DND-41 (cell line): Measurements from ENCODE around the gene SARM1.

Experiments used
- CTCF ChIP-seq: IDR thresholded peaks from 2 replicates; pipeline ENCODE4 v1.5.1; 2012; ENCODE audit warnings: borderline replicate concordance, low read length, moderate library complexity, mild to moderate bottlenecking; ENCODE audit not compliant: poor library complexity, severe bottlenecking; ENCODE audit errors: extremely low read depth
- EZH2 ChIP-seq: IDR thresholded peaks from 3 replicates; pipeline ENCODE4 v1.6.1; 2012; ENCODE audit warnings: borderline replicate concordance, low read depth, mild to moderate bottlenecking, moderate library complexity, low read length, inconsistent platforms; ENCODE audit not compliant: severe bottlenecking

GRCh38 chr17:28416703-28417311, 45.3 kb downstream of the SARM1 start:
- peak; percentile 82 for TF ChIP-seq CTCF
- TF ChIP-seq EZH2, result no peak
